Loucy (cell line): ENCODE results near the gene SMYD4.

ENCODE experiments used
- H2AFZ ChIP-seq: fragments of 200-600 bp; sonication (generic); 2 replicates; pipeline ENCODE4 v1.6.0; 2016; ENCODE audit warnings: antibody characterized with exemption, mild to moderate bottlenecking, low read length, moderate library complexity
- H3F3A ChIP-seq: fragments of 200-600 bp; 2 replicates; pipeline ENCODE4 v1.6.0; 2016; ENCODE audit warnings: antibody characterized with exemption, low read depth, mild to moderate bottlenecking
- H3K27me3 ChIP-seq: fragments of 200-600 bp; sonication (generic); 2 replicates; pipeline ENCODE4 v1.6.1; 2014; ENCODE audit warnings: low read length, mild to moderate bottlenecking; ENCODE audit not compliant: insufficient read depth, poor library complexity, severe bottlenecking
- H3K36me3 ChIP-seq: fragments of 200-600 bp; sonication (generic); 2 replicates; pipeline ENCODE4 v1.6.1; 2016; ENCODE audit warnings: low read length; ENCODE audit not compliant: insufficient read depth
- H3K4me1 ChIP-seq: fragments of 200-600 bp; sonication (generic); 2 replicates; pipeline ENCODE4 v1.5.1; 2014; ENCODE audit warnings: low read length, mild to moderate bottlenecking; ENCODE audit not compliant: insufficient read depth, poor library complexity, severe bottlenecking
- H3K4me2 ChIP-seq: fragments of 200-600 bp; sonication (generic); 2 replicates; pipeline ENCODE4 v1.6.0; 2014; ENCODE audit warnings: antibody characterized with exemption, low read length, low read depth, mild to moderate bottlenecking; ENCODE audit not compliant: poor library complexity, severe bottlenecking
- H3K4me3 ChIP-seq: fragments of 200-600 bp; sonication (generic); 2 replicates; pipeline ENCODE4 v1.5.1; 2014; ENCODE audit warnings: low read length, mild to moderate bottlenecking, mixed read lengths; ENCODE audit not compliant: poor library complexity, severe bottlenecking
- H3K79me2 ChIP-seq: fragments of 200-600 bp; sonication (generic); 2 replicates; pipeline ENCODE4 v1.6.1; 2014; ENCODE audit warnings: low read length; ENCODE audit not compliant: insufficient read depth
- H3K9ac ChIP-seq: fragments of 200-600 bp; sonication (generic); 2 replicates; pipeline ENCODE4 v1.6.0; 2014; ENCODE audit warnings: mild to moderate bottlenecking, low read depth, low read length, moderate library complexity; ENCODE audit not compliant: poor library complexity, severe bottlenecking
- H3K9me2 ChIP-seq: fragments of 200-600 bp; sonication (generic); replicated peaks from 2 replicates; pipeline ENCODE4 v1.6.1; 2016; ENCODE audit warnings: low read depth, low read length, mixed read lengths
- H3K9me3 ChIP-seq: fragments of 200-600 bp; sonication (generic); 2 replicates; pipeline ENCODE4 v1.6.1; 2014; ENCODE audit warnings: mild to moderate bottlenecking, antibody characterized with exemption, low read length, low read depth; ENCODE audit not compliant: insufficient read depth
- H4K20me1 ChIP-seq: fragments of 200-600 bp; sonication (generic); 2 replicates; pipeline ENCODE4 v1.6.0; 2014; ENCODE audit warnings: antibody characterized with exemption, low read length, mild to moderate bottlenecking; ENCODE audit not compliant: insufficient read depth, poor library complexity, severe bottlenecking
- CTCF ChIP-seq: fragments of 200-600 bp; sonication (generic); conservative IDR thresholded peaks from 2 replicates; pipeline ENCODE4 v1.5.1; 2014; ENCODE audit warnings: mild to moderate bottlenecking, antibody characterized with exemption, low read length
- EZH2phosphoT487 ChIP-seq: fragments of 200-600 bp; IDR thresholded peaks from 2 replicates; pipeline ENCODE4 v1.6.1; 2018; ENCODE audit warnings: antibody characterized with exemption, mild to moderate bottlenecking, moderate library complexity, borderline replicate concordance

SMYD4 gene

DNA sequence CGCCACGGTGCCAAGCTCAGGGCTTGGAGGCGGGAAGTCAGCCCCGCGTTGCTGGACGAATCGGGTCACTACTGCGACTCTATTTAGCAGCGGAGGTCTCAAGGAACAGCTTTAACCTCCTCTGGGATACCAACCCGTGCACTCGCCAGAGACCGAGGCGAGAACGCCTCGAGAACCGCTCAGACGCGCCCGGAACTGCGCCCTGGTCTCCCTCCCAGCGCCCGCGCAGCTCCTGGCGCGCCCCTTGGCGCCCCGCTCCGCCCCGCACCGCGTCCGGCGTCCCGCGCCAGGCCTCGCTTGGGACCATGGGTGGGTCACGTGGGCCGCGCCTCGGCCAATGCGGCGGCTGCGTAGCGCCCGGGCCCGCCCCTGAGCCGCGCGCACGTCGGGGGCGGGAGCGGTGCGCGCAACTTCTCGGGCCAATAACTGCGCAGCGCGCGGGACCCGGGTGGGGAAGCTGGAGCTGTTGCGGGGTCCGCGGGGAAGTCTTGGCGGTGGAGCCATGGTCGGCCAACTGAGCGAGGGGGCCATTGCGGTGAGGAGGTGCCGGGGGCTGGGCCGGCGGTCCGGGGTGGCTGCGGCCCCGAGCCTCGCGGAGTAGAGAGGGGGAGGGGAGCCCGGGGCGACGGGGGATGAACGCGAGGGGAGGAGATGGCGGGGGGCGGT is at the start of gene SMYD4, which contains the start of gene RPA1:
TSS of gene SMYD4 (minus strand) at position 311 of the 666 bp plus-strand sequence. CDS start 1,908 bp downstream, outside the sequence.
TSS of gene RPA1 (plus strand) at position 414 of the 666 bp plus-strand sequence. CDS start at position 503, 89 bp downstream.
- H3K27me3 ChIP-seq: no peaks in the 10 kb centered on the region
- peak within 1 kb of the TSS; percentile 95 for H2AFZ ChIP-seq
- peak within 1 kb of the TSS; percentile 76 for H3K4me3 ChIP-seq
- no peaks in the 10 kb centered on the region for H3K36me3 ChIP-seq
- H3K9ac ChIP-seq: peak within 1 kb of the TSS; percentile 89
- peaks cover 42% of the 10 kb centered on the region for H3K4me1 ChIP-seq
- no peaks in the 10 kb centered on the region for H3F3A ChIP-seq
- peaks cover 81% of the 10 kb centered on the region for H3K79me2 ChIP-seq
- H3K4me2 ChIP-seq: peak within 1 kb of the TSS; percentile 81
- peaks cover 29% of the 10 kb centered on the region for H4K20me1 ChIP-seq
- H3K9me3 ChIP-seq: no peaks in the 10 kb centered on the region
- no peak for TF ChIP-seq CTCF
- no peak for TF ChIP-seq EZH2phosphoT487
- H3K9me2 ChIP-seq: no peaks in the 10 kb centered on the region

GRCh38 chr17:1878419-1879121 is 48.9 kb upstream of the SMYD4 start:
- Histone ChIP-seq H3K36me3 (peaks cover 91% of the 10 kb centered on the region; the same call in 1 of the 2 replicates), H2AFZ (no peak overlapping the region)
- TF ChIP-seq CTCF: no peak
- TF ChIP-seq EZH2phosphoT487: no peak

GRCh38 chr17:1875597-1875996 is 45.9 kb upstream of the SMYD4 start:
- 0 out of 2 replicates have a peak, but pooled peaks cover 2% of the 10 kb centered on the region for H3F3A ChIP-seq
- H3K4me2 ChIP-seq: no peak overlapping the region
- no peaks in the 10 kb centered on the region for H3K9me3 ChIP-seq
- no peaks in the 10 kb centered on the region for H3K9me2 ChIP-seq
- H3K36me3 ChIP-seq: peaks cover 78% of the 10 kb centered on the region
- no peak overlapping the region for H2AFZ ChIP-seq
- peaks cover 8% of the 10 kb centered on the region for H4K20me1 ChIP-seq
- no peaks in the 10 kb centered on the region; the same call in 1 of the 2 replicates for H3K79me2 ChIP-seq
- no peak overlapping the region for H3K4me3 ChIP-seq
- no peak overlapping the region for H3K9ac ChIP-seq
- no peak for TF ChIP-seq CTCF
- TF ChIP-seq EZH2phosphoT487: no peak
- H3K4me1 ChIP-seq: peaks cover 15% of the 10 kb centered on the region
- no peaks in the 10 kb centered on the region for H3K27me3 ChIP-seq

More at GRCh38 chr17:1878419-1879121, 48.9 kb upstream of the SMYD4 start:
- Histone ChIP-seq H3K9ac (no peak overlapping the region), H4K20me1 (no peaks in the 10 kb centered on the region), H3K79me2 (no peaks in the 10 kb centered on the region), H3K4me1 (no peaks in the 10 kb centered on the region), H3K9me2 (no peaks in the 10 kb centered on the region), H3K4me2 (no peak overlapping the region), H3F3A (no peaks in the 10 kb centered on the region), H3K9me3 (no peaks in the 10 kb centered on the region), H3K4me3 (no peak overlapping the region), H3K27me3 (no peaks in the 10 kb centered on the region)
